ENCODE data around the gene RTTN.

GRCh38 chr18:69980982-69981804 is 224.3 kb downstream of the RTTN start:
- TF ChIP-seq POLR2A (IDR thresholded peaks at IDR 0.05; ENCODE audit: low read depth, low read length) (no peak), REST (IDR thresholded peaks at IDR 0.05; ENCODE audit: low read depth, low read length) (no peak)
